Measurements from ENCODE around the gene CENPW.

The CENPW gene

GRCh38 chr6:126339796-126340609 lies at the start of gene CENPW:
Gene CENPW, plus strand, starts transcription at chr6:126340115. Its CDS starts 159 bp downstream, at chr6:126340274.
- peak; percentile 92 for DNase-seq

DNA sequence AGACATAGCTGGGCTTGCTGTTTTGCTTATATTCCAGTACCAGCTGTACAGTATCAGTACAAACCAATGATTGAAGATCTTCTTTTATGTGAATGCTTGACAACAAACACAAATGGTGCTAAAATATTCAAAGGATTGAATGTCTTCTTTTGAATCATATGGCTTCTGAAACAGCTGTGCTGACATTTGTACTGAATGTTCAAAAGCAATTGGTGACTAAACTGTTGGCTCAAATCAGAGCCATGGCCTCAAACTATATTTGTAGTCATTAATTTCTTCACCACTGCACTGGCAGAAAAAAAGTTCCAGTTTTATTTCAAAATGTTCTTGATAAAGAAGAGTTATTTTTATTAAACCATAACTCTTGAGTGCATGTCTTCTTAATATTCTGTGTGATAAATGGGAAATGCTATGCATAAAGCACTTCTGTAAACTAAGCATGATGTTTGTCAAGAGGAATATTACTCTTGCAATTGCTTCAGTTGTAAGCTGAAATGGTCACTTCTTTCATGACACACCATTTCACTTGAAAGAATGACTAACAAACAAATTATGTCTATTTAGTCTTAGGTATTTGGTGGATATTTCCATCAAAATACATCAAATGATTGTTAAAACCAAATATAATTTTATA lies 45.9 kb upstream of the CENPW start:
- no peak for DNase-seq

DNA sequence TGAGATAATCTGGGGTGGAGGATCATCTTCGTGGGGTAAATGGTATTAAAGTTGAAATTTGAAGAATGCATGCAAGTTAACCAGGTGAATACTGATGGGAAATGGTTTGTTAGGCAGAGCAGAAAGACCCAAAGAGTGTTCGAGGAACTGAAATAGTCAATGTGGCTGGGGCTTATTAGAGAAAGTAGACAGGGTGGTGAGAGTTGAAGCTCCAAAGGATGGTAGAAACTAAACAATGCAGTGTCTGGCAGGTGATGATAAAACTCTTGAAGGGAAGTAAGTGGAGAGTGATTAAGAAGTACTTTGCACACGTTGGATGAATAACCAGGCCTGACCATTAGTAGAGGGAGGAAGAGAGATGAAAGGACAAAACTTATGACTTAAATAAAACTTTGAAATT lies 39.8 kb upstream of the CENPW start:
- no peak for DNase-seq

- no peak for DNase-seq
Measured at GRCh38 chr6:126300735-126301134, 39.2 kb upstream of the CENPW start.

- no peak for DNase-seq
Measured at GRCh38 chr6:126302191-126302590, 37.7 kb upstream of the CENPW start.

DNA sequence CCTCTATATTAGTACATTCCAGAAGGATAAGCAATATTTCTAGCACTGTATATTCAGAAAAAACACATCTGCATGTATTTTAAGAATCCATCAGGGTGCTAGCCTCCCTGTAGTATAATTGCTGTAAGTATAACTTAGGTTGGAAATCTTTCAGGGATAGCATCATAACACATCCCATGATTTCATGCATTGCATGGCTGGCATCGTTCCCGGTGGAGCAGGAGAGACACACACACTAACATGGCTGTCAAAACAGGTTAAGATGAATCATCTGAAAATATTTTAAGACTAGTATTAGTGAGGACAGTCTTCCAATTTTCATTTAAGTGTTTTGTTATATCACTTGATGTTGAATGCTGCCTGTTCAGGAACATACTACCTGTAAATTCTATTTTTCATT lies 32.1 kb upstream of the CENPW start:
- no peak for DNase-seq

DNA sequence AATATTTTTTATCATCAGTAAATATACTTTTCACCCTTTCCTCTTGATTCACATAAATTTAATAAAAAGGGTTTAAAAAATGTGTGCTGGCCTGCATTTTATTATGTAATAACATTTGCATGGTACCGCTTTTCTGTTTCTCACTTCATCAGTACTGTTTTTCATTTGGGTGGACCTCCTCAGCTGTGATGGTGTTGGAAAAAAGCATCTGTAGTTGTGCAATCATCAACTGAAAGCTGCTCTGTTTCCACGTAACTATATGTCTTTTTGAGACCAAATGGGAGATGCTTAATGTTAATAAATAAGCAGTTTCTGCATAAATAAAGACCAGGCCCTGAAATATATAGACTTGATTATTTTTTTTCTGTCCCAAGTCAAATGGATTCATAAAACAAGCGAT lies 31.6 kb upstream of the CENPW start:
- DNase-seq = no peak

DNA sequence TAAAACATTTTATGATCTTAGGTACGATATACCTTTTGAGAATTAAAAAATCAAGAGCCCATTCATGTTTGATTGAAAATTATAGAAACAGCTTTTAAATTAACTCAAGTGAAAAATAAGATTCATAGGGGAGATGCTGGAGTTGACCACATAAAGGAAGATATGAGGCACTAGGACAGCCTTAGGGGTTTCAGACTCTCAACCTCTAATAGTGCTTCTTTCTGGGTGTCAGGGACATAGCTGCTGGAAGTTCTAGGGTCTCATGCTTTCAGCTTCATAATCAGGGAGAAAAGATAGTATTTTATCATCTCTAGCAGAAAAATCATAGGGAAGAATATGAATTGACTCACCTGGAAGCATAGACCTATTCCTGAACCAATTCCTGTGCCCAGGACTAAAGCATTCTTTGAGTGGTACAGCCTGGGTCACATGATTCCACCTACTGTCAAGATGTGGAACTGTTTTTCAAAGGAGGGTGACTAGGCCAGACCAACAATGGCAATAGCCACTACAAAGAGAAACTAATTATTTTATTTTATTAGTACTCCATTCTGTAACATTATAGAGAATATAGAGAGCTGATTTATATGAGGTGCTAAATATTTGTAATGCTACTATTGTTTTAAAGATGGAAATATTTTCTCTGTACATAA lies 27.8 kb upstream of the CENPW start:
- no peak for DNase-seq

- no peak for DNase-seq
Measured at GRCh38 chr6:126313941-126314340, 26.0 kb upstream of the CENPW start.

GRCh38 chr6:126318797-126319196 lies 21.1 kb upstream of the CENPW start:
- no peak for DNase-seq

- DNase-seq = no peak
Measured at GRCh38 chr6:126333729-126334128, 6.2 kb upstream of the CENPW start.

GRCh38 chr6:126335210-126335609 lies 4.7 kb upstream of the CENPW start:
- DNase-seq = no peak

DNA sequence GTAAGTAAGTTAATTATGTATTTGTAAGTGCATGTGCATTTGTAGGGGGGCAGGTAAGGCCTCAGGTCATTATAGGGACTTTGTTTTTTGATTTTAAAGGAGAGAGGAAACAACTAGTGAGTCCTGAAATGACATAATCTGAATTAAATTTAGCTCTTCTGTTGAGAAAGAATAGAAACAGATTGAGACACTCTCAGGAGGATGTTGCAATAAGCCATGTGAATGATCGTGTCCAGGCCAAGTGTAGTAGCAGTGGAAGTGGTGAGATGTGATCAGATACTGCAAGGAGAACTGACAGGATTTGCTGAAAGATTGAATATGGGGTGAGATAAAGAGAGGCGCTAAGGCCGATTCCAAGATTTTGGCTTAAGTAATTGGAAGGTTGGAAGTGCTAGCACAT lies 2.6 kb upstream of the CENPW start:
- no peak for DNase-seq

DNA sequence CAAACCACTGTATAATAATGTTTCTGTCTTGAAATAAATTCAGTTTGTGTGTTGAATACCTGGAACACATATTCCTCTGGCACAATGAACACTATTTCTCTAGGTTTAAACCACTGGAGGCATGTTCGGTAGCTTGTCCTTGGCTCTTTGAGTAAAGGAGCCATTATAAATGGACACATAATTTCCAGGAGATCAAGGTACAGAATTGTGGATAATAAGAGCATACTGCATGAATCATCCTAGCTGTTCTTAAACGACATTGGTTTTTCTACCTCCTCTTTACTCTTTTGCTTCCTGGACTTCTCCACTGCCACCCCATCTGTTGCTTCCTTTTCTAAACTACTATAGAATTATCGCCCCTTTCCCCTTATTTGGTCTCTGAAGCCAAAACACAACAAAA lies 1.2 kb downstream of the CENPW start:
- no peak for DNase-seq

- no peak for DNase-seq
Measured at GRCh38 chr6:126344181-126344580, 4.3 kb downstream of the CENPW start.

DNA sequence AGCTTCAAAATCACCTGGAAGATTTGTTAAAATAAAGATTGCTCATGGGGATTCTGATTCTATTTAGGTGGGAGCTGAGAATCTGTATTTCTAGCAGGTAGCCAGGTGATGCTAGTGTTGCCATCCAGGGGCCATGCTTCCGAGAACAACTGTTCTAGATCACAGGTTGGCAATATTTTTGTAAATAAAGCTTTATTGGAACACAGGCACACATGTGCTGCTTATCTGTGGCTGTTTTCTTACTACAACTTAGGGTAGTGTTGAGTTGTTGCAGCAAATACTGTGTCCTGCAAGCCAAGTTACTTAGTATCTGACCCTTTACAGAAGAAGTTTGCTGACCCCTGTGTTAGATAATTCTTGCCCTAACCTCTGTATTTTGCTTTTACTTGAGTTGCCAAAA lies 12.0 kb downstream of the CENPW start:
- no peak for DNase-seq

- DNase-seq = no peak
Measured at GRCh38 chr6:126352514-126352913, 12.6 kb downstream of the CENPW start.

GRCh38 chr6:126356526-126356925 lies 16.6 kb downstream of the CENPW start:
- DNase-seq = no peak

GRCh38 chr6:126359936-126360537 lies 20.1 kb downstream of the CENPW start:
- DNase-seq = no peak

DNA sequence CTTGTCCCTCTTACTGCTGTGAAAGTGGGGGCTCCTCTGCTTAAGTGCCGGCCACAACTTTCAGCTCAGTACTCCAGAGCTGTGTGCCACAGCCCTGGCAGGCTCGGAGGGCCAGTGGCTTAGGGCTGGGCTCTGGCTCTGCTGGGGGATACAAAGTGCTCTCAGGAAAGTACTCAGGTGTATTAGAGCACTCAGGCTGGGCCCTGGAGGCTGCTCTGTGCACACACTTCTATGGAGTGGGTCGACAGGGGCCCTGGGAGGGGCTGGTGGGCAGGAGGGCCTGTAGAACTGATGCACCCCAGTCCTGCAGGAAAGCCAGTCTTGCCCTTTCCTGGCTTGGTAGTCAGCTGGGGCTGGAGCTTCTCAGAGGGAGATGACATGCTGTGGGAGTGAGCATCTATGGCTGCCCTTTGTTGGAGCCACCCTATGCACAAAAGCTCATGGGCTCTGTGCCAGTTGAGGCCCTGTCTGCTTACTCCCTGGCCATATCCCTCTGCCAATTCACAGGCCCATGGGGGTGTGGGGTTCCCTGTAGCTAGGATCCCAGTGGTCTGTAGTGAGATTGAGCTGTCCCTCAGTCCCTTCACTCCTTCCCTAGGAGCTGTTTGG lies 22.0 kb downstream of the CENPW start:
- no peak for DNase-seq

DNA sequence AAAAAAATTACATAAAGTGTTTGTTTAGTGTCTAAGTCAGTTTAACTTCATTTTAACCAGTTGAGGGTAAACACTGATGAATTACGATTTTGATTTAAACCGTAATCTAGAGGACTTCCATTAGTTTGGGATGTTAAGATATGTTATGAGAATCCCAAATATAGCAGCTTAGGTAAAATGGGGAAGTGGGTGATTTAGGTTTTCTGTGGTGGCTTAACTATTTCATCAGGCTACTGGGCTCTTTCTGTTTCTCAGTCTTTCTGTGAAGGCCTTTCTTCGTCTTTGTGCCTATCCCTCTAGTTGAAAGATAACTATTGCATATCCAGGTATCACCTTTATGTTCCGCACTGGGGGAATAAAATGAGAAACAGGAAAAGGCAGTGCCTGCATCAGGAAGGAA lies 27.9 kb downstream of the CENPW start:
- no peak for DNase-seq

DNA sequence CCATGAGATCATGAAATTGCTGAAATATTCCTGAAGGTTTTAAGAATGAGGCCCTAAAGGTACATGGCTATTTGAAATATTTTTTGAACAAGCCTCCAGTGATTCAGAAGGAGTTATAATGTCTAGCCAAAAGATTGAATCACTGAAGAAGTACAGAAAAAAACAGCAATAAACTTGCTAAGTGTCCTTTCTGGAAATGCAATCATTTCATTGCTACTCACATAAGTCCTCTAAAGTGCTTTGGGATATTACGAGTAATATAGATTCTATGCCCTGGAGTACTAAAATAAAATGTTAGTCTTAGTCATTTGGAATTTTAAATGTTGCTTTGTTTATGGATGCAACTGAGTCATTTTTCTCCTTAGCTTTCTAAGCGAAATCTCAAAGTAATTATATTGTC lies 32.7 kb downstream of the CENPW start:
- no peak for DNase-seq

DNA sequence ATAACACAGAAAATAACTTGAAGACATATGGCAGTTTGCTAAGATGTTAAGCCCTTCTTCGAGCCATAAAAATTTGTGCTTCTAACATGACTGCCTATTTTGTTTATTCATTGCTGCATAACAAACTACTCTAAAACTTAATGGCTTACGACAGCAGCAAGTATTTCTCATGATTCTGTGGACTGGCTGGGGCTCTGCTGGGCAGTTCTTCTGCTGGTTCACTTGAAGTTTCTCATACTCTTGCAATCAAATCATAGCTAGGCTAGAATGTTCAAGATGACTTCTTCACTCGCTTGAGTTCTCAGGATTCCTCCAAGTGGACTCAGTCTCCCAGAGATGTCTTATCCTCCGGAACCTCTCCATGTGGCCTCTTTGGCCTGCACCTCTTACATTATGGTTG lies 33.4 kb downstream of the CENPW start:
- DNase-seq = no peak

Data from activated CD8-positive, alpha-beta memory T cell treated with anti-CD3 and anti-CD28 coated beads, Interleukin-2, amount 50 U/mL, for 4 hours (primary cell).